Stimulated activated naive B cell treated with anti-CD40 and anti-IgM and Interleukin-4, amounts not matched to agents 10 μg/mL and 1 μg/mL and 100 μg/mL, for 72 hours (primary cell): Measurements from ENCODE around the gene LDLRAD2.
"Not testable (repeated sequence)": the region's sequence is repeated elsewhere in the genome, so short reads cannot be mapped to it uniquely, and the experiment has no call there.

ENCODE experiments used
- ATAC-seq, 2 donors: fragments of 150-1000 bp; cut with Tn5 transposase; replicated peaks; 2 replicates each; pipeline ENCODE4 v1.10.0; 2021; ENCODE audit warnings: moderate library complexity in 1 of 2
- DNase-seq: peaks from one replicate; pipeline ENCODE4 v3.0.0; 2021
- H3K27ac Mint-ChIP-seq: one replicate; pipeline ENCODE4 v1.8.0; 2022; ENCODE audit warnings: mild to moderate bottlenecking, mixed read lengths
- H3K27me3 Mint-ChIP-seq, 2 donors: one replicate each; pipeline ENCODE4 v1.8.0; 2022; ENCODE audit warnings: mixed read lengths in 2 of 2
- H3K36me3 Mint-ChIP-seq, 2 donors: one replicate each; pipeline ENCODE4 v1.8.0; 2022; ENCODE audit warnings: mixed read lengths in 2 of 2, mild to moderate bottlenecking in 1 of 2
- H3K4me1 Mint-ChIP-seq, 2 donors: one replicate each; pipeline ENCODE4 v1.8.0; 2022; ENCODE audit warnings: mixed read lengths in 2 of 2, mild to moderate bottlenecking in 1 of 2
- H3K4me3 Mint-ChIP-seq, 2 donors: one replicate each; pipeline ENCODE4 v1.8.0; 2022; ENCODE audit warnings: mild to moderate bottlenecking in 2 of 2, mixed read lengths in 2 of 2, moderate library complexity in 1 of 2
- H3K9me3 Mint-ChIP-seq, 2 donors: one replicate each; pipeline ENCODE4 v1.8.0; 2022; ENCODE audit warnings: mixed read lengths in 2 of 2, mild to moderate bottlenecking in 1 of 2

LDLRAD2 gene

DNA sequence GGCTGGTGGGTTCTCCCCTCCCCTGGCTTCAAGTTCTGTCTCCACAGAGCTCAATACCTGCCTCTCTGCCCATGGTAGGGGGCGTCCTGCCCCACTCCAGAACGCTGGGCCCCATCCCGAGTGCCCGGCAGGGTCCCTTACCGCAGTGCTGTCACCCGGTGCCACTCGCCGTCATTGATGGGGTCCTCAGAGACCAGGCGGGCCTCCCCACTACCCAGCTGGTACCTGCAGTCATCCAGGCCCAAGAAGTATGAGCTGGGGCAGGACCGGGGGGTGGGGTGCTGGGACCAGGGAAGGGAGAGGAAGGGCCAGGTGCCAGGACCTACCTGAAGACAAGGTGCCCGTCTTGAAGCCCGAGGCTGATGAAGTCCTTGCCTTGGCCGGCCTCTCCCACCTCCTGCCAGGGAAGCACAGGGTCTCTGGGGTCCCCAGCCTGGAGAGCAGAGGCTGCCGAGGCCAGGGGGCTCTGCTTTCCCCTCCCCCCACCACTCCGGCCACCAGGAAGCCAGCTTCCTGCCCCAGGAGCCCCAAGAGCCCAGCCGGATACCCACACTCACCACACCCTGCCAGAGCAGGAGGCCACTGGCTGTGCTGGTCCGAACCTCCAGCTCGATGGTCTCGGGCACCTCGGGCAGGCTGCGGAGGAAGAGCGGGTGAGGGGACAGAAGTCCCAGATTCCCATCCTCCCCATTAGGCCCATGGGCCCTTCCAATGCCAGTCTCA, 12.1 kb downstream of the LDLRAD2 start:
- no peak overlapping the region for H3K4me3 Mint-ChIP-seq
- no peak overlapping the region for H3K27ac Mint-ChIP-seq
- DNase-seq (no peak), ATAC-seq (no peak)
- H3K27me3 Mint-ChIP-seq, result peaks cover 4 to 6% of the 10 kb centered on the region in 2 donors
- H3K9me3 Mint-ChIP-seq, result no peaks in the 10 kb centered on the region
- H3K36me3 Mint-ChIP-seq, result no peaks in the 10 kb centered on the region
- H3K4me1 Mint-ChIP-seq, result peaks cover 3 to 6% of the 10 kb centered on the region in 2 donors

DNA sequence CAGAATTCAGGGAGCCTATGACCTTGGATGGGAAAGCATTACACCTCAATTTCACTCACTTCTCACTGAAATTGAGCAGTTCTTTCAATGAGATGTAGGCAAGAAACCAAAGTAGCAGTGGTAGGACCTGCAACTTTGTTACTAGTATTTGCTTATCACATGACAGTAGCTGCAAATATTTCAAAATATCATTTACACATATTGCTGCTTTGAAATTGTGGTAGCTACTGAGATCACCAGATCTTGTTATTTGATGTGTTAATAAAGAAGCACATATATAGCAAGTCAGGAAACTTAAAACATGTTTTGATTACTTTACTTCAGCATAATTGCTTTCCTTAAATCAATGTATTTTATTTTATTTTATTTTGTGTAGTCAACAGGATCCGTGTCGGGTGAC, 12.9 kb downstream of the LDLRAD2 start:
- peaks cover 3 to 6% of the 10 kb centered on the region in 2 donors for H3K4me1 Mint-ChIP-seq
- no peaks in the 10 kb centered on the region for H3K36me3 Mint-ChIP-seq
- H3K4me3 Mint-ChIP-seq, result no peak overlapping the region
- no peak for DNase-seq
- H3K27ac Mint-ChIP-seq, result no peak overlapping the region
- no peak for ATAC-seq
- peaks cover 4 to 6% of the 10 kb centered on the region in 2 donors for H3K27me3 Mint-ChIP-seq
- no peaks in the 10 kb centered on the region for H3K9me3 Mint-ChIP-seq

DNA sequence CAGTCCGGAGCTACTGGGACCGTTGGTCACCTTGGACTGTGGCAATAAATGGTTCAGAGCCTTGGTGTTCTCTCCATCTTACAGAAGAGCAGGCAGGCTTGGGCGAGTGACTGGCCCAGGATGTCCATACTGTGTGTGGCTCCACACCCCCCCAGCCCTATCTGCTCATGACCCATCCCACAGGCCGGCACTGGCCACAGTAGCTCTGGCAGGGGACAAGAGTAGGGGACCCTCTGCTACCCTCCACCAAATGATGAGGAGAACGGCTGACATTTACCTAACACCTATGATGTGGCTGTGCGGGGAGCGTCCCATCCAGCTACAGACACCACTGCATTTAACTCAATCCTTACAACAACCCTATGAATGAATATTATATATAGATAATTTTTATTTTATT, 13.3 kb downstream of the LDLRAD2 start:
- Mint-ChIP-seq H3K36me3 (no peaks in the 10 kb centered on the region), H3K4me3 (no peak overlapping the region), H3K27ac (no peak overlapping the region), H3K9me3 (no peaks in the 10 kb centered on the region), H3K4me1 (peaks cover 3 to 6% of the 10 kb centered on the region in 2 donors), H3K27me3 (peaks cover 4 to 6% of the 10 kb centered on the region in 2 donors)
- ATAC-seq, result no peak
- DNase-seq, result no peak

DNA sequence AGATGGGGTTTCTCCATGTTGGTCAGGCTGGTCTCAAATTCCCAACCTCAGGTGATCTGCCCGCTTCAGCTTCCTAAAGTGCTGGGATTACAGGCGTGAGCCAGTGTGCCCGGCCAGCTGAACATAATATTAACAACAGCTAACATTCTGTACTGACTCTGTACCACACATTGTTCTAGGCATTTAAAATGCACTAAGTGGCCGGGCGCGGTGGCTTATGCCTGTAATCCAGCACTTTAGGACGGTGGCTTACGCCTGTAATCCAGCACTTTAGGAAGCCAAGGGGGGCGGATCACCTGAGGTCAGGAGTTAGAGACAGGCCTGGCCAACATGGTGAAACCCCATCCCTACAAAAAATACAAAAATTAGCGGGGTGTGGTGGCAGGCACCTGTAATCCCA, 14.6 kb downstream of the LDLRAD2 start:
- not testable (repeated sequence) for H3K4me1 Mint-ChIP-seq, H3K4me3 Mint-ChIP-seq, ATAC-seq, DNase-seq, H3K36me3 Mint-ChIP-seq, H3K9me3 Mint-ChIP-seq, H3K27ac Mint-ChIP-seq, H3K27me3 Mint-ChIP-seq

GRCh38 chr1:21827141-21827679, 15.1 kb downstream of the LDLRAD2 start:
- Mint-ChIP-seq H3K4me3 (no peak overlapping the region), H3K27ac (no peak overlapping the region), H3K36me3 (peaks cover 1 to 4% of the 10 kb centered on the region in 2 donors), H3K9me3 (no peaks in the 10 kb centered on the region), H3K27me3 (peaks cover 4 to 6% of the 10 kb centered on the region in 2 donors), H3K4me1 (peaks cover 3 to 6% of the 10 kb centered on the region in 2 donors)
- no peak for ATAC-seq
- DNase-seq, result no peak

DNA sequence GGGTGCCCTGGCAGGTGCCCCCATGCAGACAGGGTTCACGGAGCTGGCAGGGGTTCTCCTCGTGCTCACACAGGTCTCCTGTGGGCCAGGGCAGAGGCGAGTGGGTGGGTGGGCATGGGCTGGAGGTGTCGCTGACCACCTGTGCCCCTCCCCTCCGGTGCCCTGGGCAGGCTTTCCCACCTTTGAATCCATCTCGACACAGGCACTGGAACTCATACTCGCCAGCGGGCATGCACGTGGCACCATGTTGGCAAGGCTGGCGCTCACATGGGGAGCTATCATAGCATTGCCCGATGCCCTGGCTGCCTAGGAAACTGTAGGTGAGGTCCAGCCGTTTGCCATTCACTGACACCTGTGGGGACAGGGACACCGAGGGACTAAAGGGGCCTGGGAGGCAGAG, 16.0 kb downstream of the LDLRAD2 start:
- peaks cover 4 to 6% of the 10 kb centered on the region in 2 donors for H3K27me3 Mint-ChIP-seq
- no peak for DNase-seq
- no peak for ATAC-seq
- H3K36me3 Mint-ChIP-seq, result peaks cover 6 to 10% of the 10 kb centered on the region in 2 donors
- peaks cover 3 to 5% of the 10 kb centered on the region in 2 donors for H3K9me3 Mint-ChIP-seq
- H3K27ac Mint-ChIP-seq, result no peak overlapping the region
- H3K4me1 Mint-ChIP-seq, result peaks cover 3 to 6% of the 10 kb centered on the region in 2 donors
- H3K4me3 Mint-ChIP-seq, result no peak overlapping the region

DNA sequence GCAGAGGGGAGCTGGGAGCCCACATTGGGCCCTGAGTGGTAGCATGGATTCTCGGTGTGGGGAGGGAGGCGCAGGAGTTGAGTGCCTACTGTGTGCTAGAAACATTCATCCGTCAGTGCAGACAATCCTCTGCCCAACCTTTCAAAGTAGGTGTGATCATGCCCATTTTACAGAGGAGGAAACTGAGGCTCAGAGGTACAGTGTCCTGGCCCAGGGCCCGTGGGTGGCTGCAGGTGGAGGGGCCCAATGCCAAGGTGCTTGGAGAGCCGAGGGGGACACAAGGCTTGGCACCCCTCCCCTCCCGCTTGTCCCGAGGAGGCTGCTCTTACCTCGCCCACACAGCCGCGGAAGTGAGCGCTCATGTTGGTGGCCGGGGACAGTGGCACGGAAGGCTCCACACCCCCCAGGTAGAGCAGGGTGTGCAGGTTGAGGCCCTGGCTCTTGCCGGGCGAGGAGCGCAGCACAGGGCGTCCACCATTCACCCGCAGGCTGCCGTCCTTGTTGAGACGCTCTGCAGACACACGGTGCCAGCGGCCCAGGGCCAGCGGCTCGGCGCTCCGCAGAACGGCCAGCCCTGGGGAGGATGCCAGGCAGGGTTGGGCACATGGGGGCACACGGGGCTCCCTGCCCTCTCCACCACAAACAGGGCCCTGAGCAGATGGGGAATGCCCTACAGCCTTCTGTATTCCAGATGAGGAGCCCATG, 16.6 kb downstream of the LDLRAD2 start:
- Mint-ChIP-seq H3K27me3 (peaks cover 3% of the 10 kb centered on the region in 2 donors), H3K4me3 (no peak overlapping the region), H3K9me3 (peaks cover 5 to 7% of the 10 kb centered on the region in 2 donors), H3K27ac (no peak overlapping the region), H3K4me1 (peaks cover 2 to 3% of the 10 kb centered on the region in 2 donors), H3K36me3 (peaks cover 6 to 11% of the 10 kb centered on the region in 2 donors)
- DNase-seq (no peak), ATAC-seq (no peak)

DNA sequence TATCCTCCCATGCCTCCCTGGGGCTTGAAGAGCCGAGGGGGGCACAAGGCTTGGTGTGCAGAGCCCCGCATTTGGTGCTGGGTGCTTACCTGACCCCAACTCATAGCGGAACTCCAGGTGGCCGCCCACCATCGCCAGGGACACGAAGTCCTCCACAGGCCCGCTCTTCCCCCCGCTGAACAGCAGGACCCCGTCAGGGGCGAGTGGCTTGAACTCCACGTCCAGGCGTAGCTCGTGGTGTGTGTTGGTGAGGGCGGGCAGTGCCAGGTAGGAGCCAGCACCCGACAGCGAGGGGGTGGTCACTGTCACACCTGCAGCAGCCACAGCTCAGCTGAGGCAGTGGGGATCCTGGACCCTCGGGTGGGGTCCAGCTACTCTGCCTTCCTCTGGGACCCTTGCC, 17.2 kb downstream of the LDLRAD2 start:
- peaks cover 11 to 13% of the 10 kb centered on the region in 2 donors for H3K9me3 Mint-ChIP-seq
- H3K4me3 Mint-ChIP-seq, result no peak overlapping the region
- H3K27ac Mint-ChIP-seq, result no peak overlapping the region
- no peaks in the 10 kb centered on the region for H3K4me1 Mint-ChIP-seq
- ATAC-seq, result no peak
- no peak for DNase-seq
- H3K27me3 Mint-ChIP-seq, result no peaks in the 10 kb centered on the region
- H3K36me3 Mint-ChIP-seq, result peaks cover 11 to 18% of the 10 kb centered on the region in 2 donors

DNA sequence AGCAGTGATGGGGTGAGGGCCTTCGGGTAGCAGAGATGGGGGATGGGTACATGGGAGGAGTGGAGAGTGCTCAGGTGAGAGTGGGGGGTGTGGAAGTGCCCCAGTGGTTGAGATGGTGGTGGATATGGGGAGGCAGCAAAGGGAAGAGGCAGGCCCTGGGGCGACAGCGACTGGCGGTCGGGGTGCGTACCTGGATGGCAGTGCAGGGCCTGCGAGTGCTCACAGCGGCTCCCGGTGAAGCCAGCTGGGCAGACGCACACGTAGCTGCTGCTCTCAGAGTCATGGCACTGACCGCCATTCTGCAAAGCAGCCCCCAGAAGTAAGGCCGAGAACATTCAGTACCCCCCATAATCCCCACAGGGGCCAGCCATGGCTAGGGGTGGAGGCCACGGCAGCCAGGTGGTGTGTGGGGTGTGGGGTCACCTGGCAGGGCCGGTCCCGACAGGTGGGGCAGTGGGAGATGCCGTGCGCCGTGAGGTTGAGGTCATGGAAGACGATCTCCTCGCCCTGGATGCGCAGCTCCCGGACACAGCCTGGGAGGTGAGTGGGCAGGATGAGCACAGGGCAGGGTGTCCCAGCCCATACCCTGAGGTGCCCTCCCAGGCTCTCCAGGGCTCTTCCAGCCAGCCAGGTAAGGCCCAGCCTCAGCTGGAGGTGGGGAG, 18.9 kb downstream of the LDLRAD2 start:
- no peaks in the 10 kb centered on the region for H3K27me3 Mint-ChIP-seq
- H3K4me1 Mint-ChIP-seq, result no peaks in the 10 kb centered on the region
- no peak for ATAC-seq
- DNase-seq, result no peak
- H3K9me3 Mint-ChIP-seq, result peaks cover 19 to 23% of the 10 kb centered on the region in 2 donors
- H3K27ac Mint-ChIP-seq, result no peak overlapping the region
- peaks cover 21 to 29% of the 10 kb centered on the region in 2 donors for H3K36me3 Mint-ChIP-seq
- no peak overlapping the region for H3K4me3 Mint-ChIP-seq

DNA sequence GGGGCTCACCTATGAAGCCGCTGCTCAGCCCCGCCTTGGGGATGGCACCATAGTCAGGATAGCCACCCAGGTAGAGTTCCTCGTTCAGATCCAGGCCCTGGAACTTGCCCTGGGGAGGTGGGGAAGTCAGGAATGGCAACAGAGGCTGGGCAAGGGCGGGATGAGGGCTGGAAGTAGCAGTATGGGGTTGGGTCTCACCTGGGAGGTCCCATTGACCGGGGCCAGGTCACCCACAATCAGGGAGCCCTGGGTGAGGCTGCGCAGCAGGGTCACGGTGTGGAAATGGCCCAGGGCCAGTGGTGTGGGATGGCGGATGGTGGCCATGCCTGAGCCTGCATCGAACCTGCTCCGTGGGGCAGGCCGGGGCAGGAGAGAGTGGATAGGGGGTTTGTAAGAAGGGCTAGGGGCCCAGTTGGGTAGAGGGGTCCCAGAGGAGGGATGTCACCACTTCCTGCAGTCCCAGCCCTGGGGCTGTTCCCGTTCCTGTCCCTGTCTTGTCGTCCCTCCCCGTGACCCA, 19.4 kb downstream of the LDLRAD2 start:
- H3K4me1 Mint-ChIP-seq, result no peaks in the 10 kb centered on the region
- no peaks in the 10 kb centered on the region for H3K27me3 Mint-ChIP-seq
- ATAC-seq (no peak), DNase-seq (no peak)
- peaks cover 21 to 29% of the 10 kb centered on the region in 2 donors for H3K36me3 Mint-ChIP-seq
- H3K27ac Mint-ChIP-seq, result no peak overlapping the region
- peaks cover 19 to 23% of the 10 kb centered on the region in 2 donors for H3K9me3 Mint-ChIP-seq
- no peak overlapping the region for H3K4me3 Mint-ChIP-seq

DNA sequence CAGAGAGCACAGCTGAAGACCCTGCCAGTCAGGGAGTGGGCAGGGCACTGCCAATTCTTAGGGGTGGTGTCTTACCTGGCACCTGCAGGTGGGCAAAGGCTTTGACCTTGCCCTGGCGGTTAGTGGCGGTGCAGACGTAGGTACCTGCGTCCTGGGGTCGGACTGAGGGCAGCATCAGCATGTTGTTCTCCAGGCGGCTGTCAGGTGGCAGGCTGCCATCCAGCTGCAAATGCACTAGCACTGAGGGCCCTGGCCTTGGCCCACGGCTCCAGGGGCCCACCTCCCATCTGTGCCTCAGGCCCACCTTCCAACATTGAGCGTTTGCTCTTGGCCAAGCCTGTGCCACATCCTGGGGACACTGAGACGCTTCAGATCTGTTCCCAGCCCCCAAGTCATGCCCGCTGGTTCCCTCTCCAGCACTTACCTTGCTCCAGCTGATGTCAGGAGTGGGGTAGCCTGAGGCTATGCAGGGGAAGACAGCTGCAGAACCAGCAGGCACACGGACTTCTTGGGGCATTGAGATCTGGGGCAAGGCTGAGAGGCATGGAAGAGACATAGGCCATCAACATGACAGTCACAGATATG, 21.4 kb downstream of the LDLRAD2 start:
- Mint-ChIP-seq H3K27ac (no peak overlapping the region), H3K36me3 (peaks cover 21 to 29% of the 10 kb centered on the region in 2 donors), H3K9me3 (peaks cover 19 to 23% of the 10 kb centered on the region in 2 donors), H3K27me3 (no peaks in the 10 kb centered on the region), H3K4me1 (no peaks in the 10 kb centered on the region), H3K4me3 (no peak overlapping the region)
- ATAC-seq, result no peak
- no peak for DNase-seq

DNA sequence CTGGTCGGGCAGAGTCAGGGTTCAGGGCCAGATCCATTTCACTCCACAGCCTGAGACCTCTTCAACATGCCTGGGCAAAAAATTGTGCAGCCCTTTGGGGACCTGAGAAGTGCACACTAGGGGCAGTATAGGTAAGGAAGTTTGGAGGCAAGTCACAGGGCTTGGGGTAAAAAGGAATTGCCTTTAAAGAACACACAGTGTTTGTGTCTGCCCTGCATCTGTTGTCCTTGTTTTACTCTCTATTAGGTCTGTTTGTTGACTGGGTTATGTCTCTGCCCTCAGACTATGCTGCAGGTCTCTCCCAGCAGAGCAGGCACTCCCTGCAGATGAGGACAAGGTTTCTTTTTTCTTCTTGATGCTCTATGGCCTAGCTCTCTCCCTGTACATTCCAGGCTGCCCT, 22.0 kb downstream of the LDLRAD2 start:
- Mint-ChIP-seq H3K36me3 (peaks cover 21 to 29% of the 10 kb centered on the region in 2 donors), H3K4me1 (no peaks in the 10 kb centered on the region), H3K27ac (no peak overlapping the region), H3K4me3 (no peak overlapping the region), H3K27me3 (no peaks in the 10 kb centered on the region), H3K9me3 (peaks cover 19 to 23% of the 10 kb centered on the region in 2 donors)
- DNase-seq (no peak), ATAC-seq (no peak)

DNA sequence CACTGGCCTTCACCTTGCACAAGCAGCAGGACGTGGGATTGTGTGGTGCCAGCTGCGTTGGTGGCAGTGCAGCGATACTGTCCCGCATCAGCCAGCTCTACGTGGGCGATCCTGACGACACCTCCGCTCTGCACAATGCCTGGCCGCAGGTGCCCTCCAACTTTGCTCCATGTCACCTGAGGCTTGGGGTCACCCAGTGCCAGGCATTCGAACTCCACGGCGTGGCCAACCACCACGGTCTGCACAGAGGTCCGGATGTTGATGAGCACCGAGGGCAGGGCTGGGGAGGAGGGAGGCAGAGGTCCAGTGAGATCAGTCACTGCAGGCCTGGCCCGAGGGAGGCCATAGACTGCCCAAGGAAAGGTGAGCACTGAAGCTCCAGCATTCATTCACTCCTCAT, 22.6 kb downstream of the LDLRAD2 start:
- Mint-ChIP-seq H3K27ac (no peak overlapping the region), H3K4me3 (no peak overlapping the region), H3K27me3 (no peaks in the 10 kb centered on the region), H3K36me3 (peaks cover 21 to 29% of the 10 kb centered on the region in 2 donors), H3K4me1 (no peaks in the 10 kb centered on the region), H3K9me3 (peaks cover 19 to 23% of the 10 kb centered on the region in 2 donors)
- DNase-seq, result no peak
- no peak for ATAC-seq

GRCh38 chr1:21836010-21836409, 23.9 kb downstream of the LDLRAD2 start:
- Mint-ChIP-seq H3K27ac (no peak overlapping the region), H3K36me3 (peaks cover 21 to 29% of the 10 kb centered on the region in 2 donors), H3K27me3 (no peaks in the 10 kb centered on the region), H3K4me3 (no peak overlapping the region), H3K4me1 (no peaks in the 10 kb centered on the region), H3K9me3 (peaks cover 19 to 23% of the 10 kb centered on the region in 2 donors)
- DNase-seq (no peak), ATAC-seq (no peak)
